ENCODE results near the gene FAM184B.

GRCh38 chr4:17823871-17824669 lies 42.6 kb upstream of the FAM184B start:
- no peak for TF ChIP-seq CTCF (IDR thresholded peaks at IDR 0.05)
- no peak for TF ChIP-seq EZH2 (IDR thresholded peaks at IDR 0.05)

All from neural progenitor cell (in vitro differentiated cells).